ENCODE data around the gene GSTM4. TPM values are rescaled to one million over a fixed set of nuclear protein-coding genes. Genes with fewer than 3 reads are reported as not detected.

The GSTM4 gene
- total and polyA plus RNA-seq, 10 donors, result 14.8 to 53.8 (median 31.2) TPM

DNA sequence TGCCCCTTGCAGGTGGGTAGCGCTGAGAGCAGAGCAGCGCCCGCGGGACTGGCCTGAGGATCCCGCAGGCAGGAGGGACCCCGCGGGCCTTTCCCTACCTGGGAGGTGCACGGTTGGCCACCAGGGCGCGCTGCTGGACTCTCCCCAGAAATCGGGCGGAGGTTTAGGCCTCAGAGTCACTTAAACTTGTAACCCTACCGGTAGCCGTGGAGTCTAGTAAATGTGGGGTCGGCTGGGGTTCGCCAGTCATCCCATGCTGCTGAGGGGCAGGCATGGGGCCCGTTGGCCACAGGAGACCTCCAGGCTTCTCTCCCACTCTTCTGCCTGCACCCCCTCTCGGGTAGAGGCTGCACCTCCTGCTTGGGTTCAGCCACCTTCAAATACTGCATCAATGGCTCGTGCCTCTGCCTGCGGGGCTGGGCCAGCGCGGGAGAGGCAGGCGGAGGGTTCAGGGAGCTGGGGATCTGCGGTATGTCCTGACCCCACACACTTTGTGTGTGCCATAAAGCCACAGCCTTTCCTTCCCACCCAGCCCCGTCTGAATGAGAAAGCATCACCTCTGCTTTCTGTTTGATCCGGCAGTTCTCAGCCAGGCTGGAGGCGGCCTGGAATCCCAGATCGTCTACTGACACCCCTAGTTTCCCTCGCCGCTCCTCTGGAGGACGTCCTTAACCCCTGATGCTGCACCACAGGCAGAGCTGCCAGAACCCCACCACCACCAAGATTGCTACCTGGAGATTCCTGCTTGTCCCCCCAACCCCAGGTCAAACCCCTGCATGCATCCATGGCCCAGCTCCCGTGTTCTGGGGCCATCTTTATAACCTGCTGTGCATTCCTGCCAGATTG is 12.3 kb upstream of the GSTM4 start:
- Histone ChIP-seq H3K27ac (peak overlapping the region in 2 of 8 donors; percentile 28 to 36), H3K4me1 (peaks cover 6 to 22% (median 16%) of the 10 kb centered on the region in 6 donors), H3K27me3 (replicated peaks in 1 of 7) (no peaks in the 10 kb centered on the region), H3K4me3 (peak overlapping the region in 1 of 8 donors; percentile 19), H3K9me3 (no peaks in the 10 kb centered on the region), H3K36me3 (no peaks in the 10 kb centered on the region)
- 36 to 73% (median 42%) methylated on average over 12 to 32 of the region's 32 CpGs for WGBS, 5 donors
- TF ChIP-seq, protein P1, sequence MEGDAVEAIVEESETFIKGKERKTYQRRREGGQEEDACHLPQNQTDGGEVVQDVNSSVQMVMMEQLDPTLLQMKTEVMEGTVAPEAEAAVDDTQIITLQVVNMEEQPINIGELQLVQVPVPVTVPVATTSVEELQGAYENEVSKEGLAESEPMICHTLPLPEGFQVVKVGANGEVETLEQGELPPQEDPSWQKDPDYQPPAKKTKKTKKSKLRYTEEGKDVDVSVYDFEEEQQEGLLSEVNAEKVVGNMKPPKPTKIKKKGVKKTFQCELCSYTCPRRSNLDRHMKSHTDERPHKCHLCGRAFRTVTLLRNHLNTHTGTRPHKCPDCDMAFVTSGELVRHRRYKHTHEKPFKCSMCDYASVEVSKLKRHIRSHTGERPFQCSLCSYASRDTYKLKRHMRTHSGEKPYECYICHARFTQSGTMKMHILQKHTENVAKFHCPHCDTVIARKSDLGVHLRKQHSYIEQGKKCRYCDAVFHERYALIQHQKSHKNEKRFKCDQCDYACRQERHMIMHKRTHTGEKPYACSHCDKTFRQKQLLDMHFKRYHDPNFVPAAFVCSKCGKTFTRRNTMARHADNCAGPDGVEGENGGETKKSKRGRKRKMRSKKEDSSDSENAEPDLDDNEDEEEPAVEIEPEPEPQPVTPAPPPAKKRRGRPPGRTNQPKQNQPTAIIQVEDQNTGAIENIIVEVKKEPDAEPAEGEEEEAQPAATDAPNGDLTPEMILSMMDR (IDR thresholded peaks at IDR 0.05 in 8 of 11, conservative IDR thresholded peaks at IDR 0.05 in 3 of 11), result peak; percentile 73 to 96 (median 92)
- TF ChIP-seq POLR2AphosphoS5 (IDR thresholded peaks at IDR 0.05) (peak; percentile 21 to 48 (median 39)), POLR2A (IDR thresholded peaks at IDR 0.05) (no peak)
- intact Hi-C loops (cut with DNase I; ENCODE audit: low total_unique reads), result loop anchor here (5.0 to 10.0 kb wide), 3 partner anchors 96 to 341 kb away; partner anchors contain the start of genes AHCYL1 and GNAI3
- DNase-seq, result peak; percentile 96

DNA sequence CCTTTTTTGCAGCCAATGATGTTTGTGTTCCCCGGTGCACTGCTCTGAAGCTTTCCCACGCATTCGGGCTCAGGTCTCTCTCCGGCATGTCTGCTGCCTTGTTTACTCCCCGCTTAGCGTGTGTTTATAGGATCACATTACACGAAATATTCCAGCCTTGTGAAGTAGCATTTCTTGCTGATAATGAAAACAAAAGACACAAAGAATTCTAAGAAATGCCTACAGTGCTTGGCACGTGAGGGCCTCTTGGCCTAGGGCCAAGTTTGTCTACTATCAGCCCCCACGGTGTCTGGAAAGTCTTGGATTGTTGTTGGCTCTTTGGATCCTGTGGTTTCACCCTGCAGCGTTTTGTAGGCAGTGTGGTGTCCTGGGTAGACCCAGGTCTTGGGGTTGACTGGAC is 11.2 kb upstream of the GSTM4 start:
- TF ChIP-seq, protein P1 (IDR thresholded peaks at IDR 0.05 in 8 of 11, conservative IDR thresholded peaks at IDR 0.05 in 3 of 11), result no peak
- TF ChIP-seq POLR2A (IDR thresholded peaks at IDR 0.05), result no peak
- TF ChIP-seq POLR2AphosphoS5 (IDR thresholded peaks at IDR 0.05), result no peak
- Histone ChIP-seq H3K4me3 (no peak overlapping the region), H3K9me3 (no peaks in the 10 kb centered on the region), H3K27me3 (replicated peaks in 1 of 7) (no peaks in the 10 kb centered on the region), H3K4me1 (peaks cover 6 to 23% (median 18%) of the 10 kb centered on the region in 6 donors), H3K36me3 (no peaks in the 10 kb centered on the region), H3K27ac (no peak overlapping the region)
- 76% methylated on average over 10 of the region's 10 CpGs; no CpG with 5 or more reads in 3 of the 5 donors for WGBS, 5 donors
- intact Hi-C loops (cut with DNase I; ENCODE audit: low total_unique reads), result loop anchor here (5.0 to 10.0 kb wide), 3 partner anchors 97 to 340 kb away; partner anchors contain the start of genes AHCYL1 and GNAI3
- no peak for DNase-seq

DNA sequence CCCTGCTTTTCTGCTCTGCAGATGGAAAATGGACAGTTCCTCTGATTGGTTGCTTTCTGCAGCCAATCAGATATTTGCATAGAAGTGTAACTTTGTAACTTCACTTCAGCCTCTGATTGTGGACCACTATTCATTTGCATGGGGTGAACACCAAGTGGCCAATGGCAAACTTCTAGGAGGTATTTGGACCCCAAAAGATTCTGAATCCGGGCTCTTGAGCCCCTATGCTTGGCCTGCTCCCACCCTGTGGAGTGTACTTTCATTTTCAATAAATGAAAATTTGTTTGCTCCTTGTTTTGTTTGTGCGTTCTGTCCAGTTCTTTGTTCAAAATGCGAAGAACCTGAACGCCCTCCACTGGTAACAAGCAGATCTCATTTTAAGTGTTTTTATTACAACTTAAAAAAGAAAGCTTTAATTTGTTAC is 6.4 kb upstream of the GSTM4 start:
- H3K4me3 ChIP-seq, result peak overlapping the region in 2 of 8 donors; percentile 4 to 37
- TF ChIP-seq, protein P1 (IDR thresholded peaks at IDR 0.05 in 8 of 11, conservative IDR thresholded peaks at IDR 0.05 in 3 of 11), result peak in 3 of 11 experiments; percentile 17 to 32 (median 18)
- no peak for TF ChIP-seq POLR2A (IDR thresholded peaks at IDR 0.05)
- no peak for TF ChIP-seq POLR2AphosphoS5 (IDR thresholded peaks at IDR 0.05)
- no peaks in the 10 kb centered on the region for H3K36me3 ChIP-seq
- peak overlapping the region in 1 of 8 donors; percentile 13 for H3K27ac ChIP-seq
- H3K9me3 ChIP-seq, result no peaks in the 10 kb centered on the region
- DNase-seq, result no peak
- peaks cover 0 to 5% (median 0%) of the 10 kb centered on the region in 6 donors for H3K4me1 ChIP-seq
- intact Hi-C loops (cut with DNase I; ENCODE audit: low total_unique reads), result loop anchor here (10.0 kb wide), 1 partner anchor 335 kb away; the partner anchor contains the start of gene AHCYL1
- no peaks in the 10 kb centered on the region for H3K27me3 ChIP-seq (replicated peaks in 1 of 7)
- WGBS, 5 donors, result 46 to 64% (median 62%) methylated on average over 4 of the region's 4 CpGs

DNA sequence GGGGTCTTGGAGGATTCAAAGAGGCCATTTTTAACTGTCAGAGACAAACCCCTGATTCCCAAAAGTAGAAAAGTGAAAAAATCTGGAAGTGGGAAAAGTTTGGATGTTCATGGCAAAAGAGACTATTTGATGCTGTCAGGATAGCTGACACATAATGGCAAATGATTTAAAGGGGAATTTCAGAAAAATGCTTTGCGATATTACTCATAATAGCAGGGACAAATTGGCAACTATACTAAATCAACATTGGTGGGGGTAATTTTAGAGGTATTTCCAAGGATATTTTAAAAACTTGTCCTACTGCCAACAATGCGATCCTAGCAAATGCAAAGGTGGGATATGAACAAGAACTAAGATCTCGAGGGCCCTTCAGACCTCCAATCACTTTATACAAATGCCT is 5.3 kb upstream of the GSTM4 start:
- intact Hi-C loops (cut with DNase I; ENCODE audit: low total_unique reads), result no loop called here
- TF ChIP-seq POLR2AphosphoS5 (IDR thresholded peaks at IDR 0.05) (no peak), POLR2A (IDR thresholded peaks at IDR 0.05) (no peak)
- TF ChIP-seq, protein P1 (IDR thresholded peaks at IDR 0.05 in 8 of 11, conservative IDR thresholded peaks at IDR 0.05 in 3 of 11), result no peak
- peaks cover 0 to 15% (median 9%) of the 10 kb centered on the region in 6 donors for H3K4me1 ChIP-seq
- H3K36me3 ChIP-seq, result no peaks in the 10 kb centered on the region
- H3K27ac ChIP-seq, result no peak overlapping the region
- no peaks in the 10 kb centered on the region for H3K9me3 ChIP-seq
- 81 to 96% (median 91%) methylated on average over 3 of the region's 3 CpGs for WGBS, 5 donors
- no peaks in the 10 kb centered on the region for H3K27me3 ChIP-seq (replicated peaks in 1 of 7)
- no peak overlapping the region for H3K4me3 ChIP-seq
- no peak for DNase-seq

Measured in spleen (tissue), 11 donors.